Breast epithelium (tissue), 4 donors: ENCODE data around the gene SLIT1. TPM values are rescaled to one million over a fixed set of nuclear protein-coding genes. Genes with fewer than 3 reads are reported as not detected.

ENCODE experiments used
- DNase-seq, 2 donors: peaks; one replicate each; pipeline ENCODE4 v3.0.0-alpha.2; 2019; ENCODE audit warnings: low spot score in 2 of 2
- H3K27ac ChIP-seq, 2 donors: fragments of 200-600 bp; sonication (generic) in 1 of 2; one replicate each; pipeline ENCODE4 v1.5.1; 2016 to 2019; ENCODE audit warnings: mild to moderate bottlenecking in 1 of 2
- H3K27me3 ChIP-seq, 2 donors: fragments of 200-600 bp; sonication (generic) in 1 of 2; one replicate each; pipeline versions ENCODE4 v1.5.1 to v1.6.0; 2017 to 2019; ENCODE audit warnings: control low read depth in 1 of 2, mild to moderate bottlenecking in 1 of 2
- H3K36me3 ChIP-seq: fragments of 200-600 bp; one replicate; pipeline ENCODE4 v1.5.1; 2019
- H3K4me1 ChIP-seq, 2 donors: fragments of 200-600 bp; sonication (generic); one replicate each; pipeline ENCODE4 v1.5.1; 2016 to 2019; ENCODE audit warnings: control low read depth in 1 of 2
- H3K4me3 ChIP-seq, 3 donors: fragments of 200-600 bp; sonication (generic); 1 replicate in 2 of 3; 2 replicates in 1 of 3; pipeline ENCODE4 v1.5.1; 2016 to 2019; ENCODE audit warnings: mild to moderate bottlenecking in 3 of 3, moderate library complexity in 2 of 3
- H3K9me3 ChIP-seq, 2 donors: fragments of 200-600 bp; sonication (generic) in 1 of 2; one replicate each; pipeline ENCODE4 v1.5.1; 2016 to 2019; ENCODE audit warnings: control low read depth in 1 of 2
- CTCF ChIP-seq, 3 donors: fragments of 450-650 bp; IDR thresholded peaks; one replicate each; pipeline ENCODE4 v1.5.1; 2016 to 2017; ENCODE audit warnings: antibody characterized with exemption in 3 of 3, mild to moderate bottlenecking in 3 of 3, moderate library complexity in 3 of 3
- POLR2A ChIP-seq: fragments of 450-650 bp; IDR thresholded peaks from one replicate; pipeline ENCODE4 v1.6.1; 2016; ENCODE audit warnings: antibody characterized with exemption, mild to moderate bottlenecking, moderate library complexity
- POLR2AphosphoS5 ChIP-seq, 3 donors: sonication (generic); formaldehyde crosslinking; IDR thresholded peaks; one replicate each; pipeline ENCODE4 v1.6.1; 2017; ENCODE audit warnings: antibody characterized with exemption in 3 of 3
- intact Hi-C: fragments of 100-400 bp; cut with DNase I; formaldehyde crosslinking; loops from one replicate; pipeline ENCODE4 v1.15.1; 2023; ENCODE audit warnings: low total_unique reads
- total RNA-seq, 3 donors: library from RNA; depleted of rRNA; stranded (reverse); fragments of >200 nt; gene quantifications; one replicate each; pipeline ENCODE4 v1.1.0, GENCODE V29; 2016

The SLIT1 gene
- total RNA-seq, 3 donors from 2014 or later, result under 0.01 to 0.44 (median 0.16) TPM

GRCh38 chr10:97203220-97203619 lies 17.5 kb upstream of the SLIT1 start:
- TF ChIP-seq CTCF (IDR thresholded peaks at IDR 0.05) (no peak), POLR2AphosphoS5 (IDR thresholded peaks at IDR 0.05) (no peak), POLR2A (no peak)
- H3K27ac ChIP-seq, result no peak overlapping the region
- intact Hi-C loops, result no loop called here
- no peaks in the 10 kb centered on the region for H3K36me3 ChIP-seq
- no peak for DNase-seq
- H3K4me3 ChIP-seq, result no peak overlapping the region
- H3K4me1 ChIP-seq, result no peaks in the 10 kb centered on the region
- H3K9me3 ChIP-seq, result no peaks in the 10 kb centered on the region
- no peaks in the 10 kb centered on the region for H3K27me3 ChIP-seq

GRCh38 chr10:97200616-97201015 lies 14.9 kb upstream of the SLIT1 start:
- DNase-seq, result peak in 1 of 2 donors; percentile 10
- intact Hi-C loops, result no loop called here
- Histone ChIP-seq H3K4me3 (no peak overlapping the region), H3K9me3 (no peaks in the 10 kb centered on the region), H3K4me1 (no peaks in the 10 kb centered on the region), H3K36me3 (no peaks in the 10 kb centered on the region), H3K27ac (no peak overlapping the region), H3K27me3 (no peaks in the 10 kb centered on the region)
- TF ChIP-seq POLR2A (no peak), POLR2AphosphoS5 (IDR thresholded peaks at IDR 0.05) (no peak), CTCF (IDR thresholded peaks at IDR 0.05) (no peak)

GRCh38 chr10:97199152-97199551 lies 13.4 kb upstream of the SLIT1 start:
- H3K36me3 ChIP-seq, result no peaks in the 10 kb centered on the region
- no peak for TF ChIP-seq POLR2A
- TF ChIP-seq POLR2AphosphoS5 (IDR thresholded peaks at IDR 0.05), result no peak
- no peak for TF ChIP-seq CTCF (IDR thresholded peaks at IDR 0.05)
- H3K4me3 ChIP-seq, result no peak overlapping the region
- H3K9me3 ChIP-seq, result no peaks in the 10 kb centered on the region
- H3K27me3 ChIP-seq, result no peaks in the 10 kb centered on the region
- no peak for DNase-seq
- intact Hi-C loops, result no loop called here
- H3K27ac ChIP-seq, result no peak overlapping the region
- no peaks in the 10 kb centered on the region for H3K4me1 ChIP-seq

GRCh38 chr10:97197030-97197500 lies 11.3 kb upstream of the SLIT1 start:
- TF ChIP-seq POLR2A (no peak), CTCF (IDR thresholded peaks at IDR 0.05) (no peak)
- Histone ChIP-seq H3K4me3 (no peak overlapping the region), H3K27me3 (no peaks in the 10 kb centered on the region), H3K36me3 (no peaks in the 10 kb centered on the region), H3K27ac (no peak overlapping the region), H3K4me1 (no peaks in the 10 kb centered on the region), H3K9me3 (no peaks in the 10 kb centered on the region)
- intact Hi-C loops, result no loop called here
- no peak for DNase-seq

GRCh38 chr10:97196223-97197029 lies 10.7 kb upstream of the SLIT1 start:
- H3K27ac ChIP-seq, result no peak overlapping the region
- intact Hi-C loops, result no loop called here
- TF ChIP-seq CTCF (IDR thresholded peaks at IDR 0.05) (peak in 2 of 3 donors; percentile 28 to 42), POLR2AphosphoS5 (IDR thresholded peaks at IDR 0.05) (no peak)
- H3K4me1 ChIP-seq, result no peaks in the 10 kb centered on the region
- H3K27me3 ChIP-seq, result no peaks in the 10 kb centered on the region
- no peaks in the 10 kb centered on the region for H3K9me3 ChIP-seq
- H3K36me3 ChIP-seq, result no peaks in the 10 kb centered on the region
- peak in 1 of 2 donors; percentile 54 for DNase-seq
- H3K4me3 ChIP-seq, result peak overlapping the region; percentile 41 to 67 (median 54)
